HG03064 (cell line): ENCODE measurements around the gene TOMM7.

Experiments
- ATAC-seq: cut with Tn5 transposase; IDR thresholded peaks from one replicate; pipeline ENCODE4 v1.9.1; 2021; ENCODE audit warnings: low read depth; ENCODE audit not compliant: unreplicated experiment

The TOMM7 gene

DNA sequence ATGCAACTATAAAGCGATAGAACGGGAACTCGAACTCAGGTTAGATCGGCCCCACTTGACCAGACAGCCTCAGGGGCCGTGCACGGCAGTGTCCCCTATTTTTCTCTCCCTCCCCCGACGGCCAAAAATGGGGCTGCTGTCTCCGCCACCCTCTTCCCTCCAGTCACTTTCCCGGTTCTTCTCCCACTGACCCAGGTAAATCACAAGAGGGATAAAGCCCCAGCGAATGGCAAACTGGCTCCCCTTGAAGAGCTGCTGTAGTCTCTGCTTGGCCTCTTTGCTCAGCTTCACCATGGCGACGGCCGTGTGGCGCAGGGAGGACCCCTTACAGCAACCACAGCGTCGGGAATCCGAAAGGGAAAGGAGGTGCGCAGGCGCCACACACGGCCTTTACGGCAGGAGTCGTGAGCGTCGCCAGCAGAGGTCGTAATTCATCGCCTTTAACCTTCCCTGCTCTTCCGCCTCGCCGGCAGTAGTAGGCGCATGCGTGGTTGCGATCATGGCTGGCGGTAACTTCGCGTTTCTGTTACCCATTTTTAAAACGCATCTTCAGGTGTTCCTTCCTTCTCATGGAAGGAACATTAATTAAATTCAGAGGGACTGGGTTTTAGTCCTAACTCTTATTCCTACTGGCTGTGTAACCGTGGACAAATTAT lies at the start of gene TOMM7:
Gene TOMM7, minus strand, starts transcription at position 364 of the 656 bp plus-strand sequence. Its CDS starts 70 bp downstream, at position 294.
- peak; percentile 62 for ATAC-seq

- peak; percentile 94 for ATAC-seq
These were observed 49.6 kb upstream of the TOMM7 start for GRCh38 chr7:22872096-22872807.

GRCh38 chr7:22871661-22872060 lies 49.0 kb upstream of the TOMM7 start:
- no peak for ATAC-seq

- no peak for ATAC-seq
These were observed 45.9 kb upstream of the TOMM7 start for GRCh38 chr7:22868509-22868908.

GRCh38 chr7:22867589-22867988 lies 44.9 kb upstream of the TOMM7 start:
- ATAC-seq, result no peak

DNA sequence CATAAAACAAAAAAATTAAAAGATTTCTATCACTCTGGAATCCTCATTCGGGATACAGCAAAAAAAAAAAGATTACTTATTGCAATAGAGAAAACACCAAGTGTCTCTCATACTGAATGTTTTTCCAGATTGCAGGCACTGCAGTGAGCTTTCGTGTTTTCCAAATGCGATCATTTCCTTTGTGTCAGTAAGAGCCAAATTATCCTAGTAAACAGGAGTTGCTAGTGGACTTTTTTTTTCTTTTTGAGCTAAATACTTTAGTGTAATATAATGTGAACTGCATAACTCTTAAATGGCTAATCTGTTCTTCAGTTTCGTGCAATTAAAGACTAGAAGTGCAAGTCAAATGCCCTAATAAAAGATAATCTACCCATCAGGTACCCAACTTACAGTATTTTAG lies 44.4 kb upstream of the TOMM7 start:
- no peak for ATAC-seq

DNA sequence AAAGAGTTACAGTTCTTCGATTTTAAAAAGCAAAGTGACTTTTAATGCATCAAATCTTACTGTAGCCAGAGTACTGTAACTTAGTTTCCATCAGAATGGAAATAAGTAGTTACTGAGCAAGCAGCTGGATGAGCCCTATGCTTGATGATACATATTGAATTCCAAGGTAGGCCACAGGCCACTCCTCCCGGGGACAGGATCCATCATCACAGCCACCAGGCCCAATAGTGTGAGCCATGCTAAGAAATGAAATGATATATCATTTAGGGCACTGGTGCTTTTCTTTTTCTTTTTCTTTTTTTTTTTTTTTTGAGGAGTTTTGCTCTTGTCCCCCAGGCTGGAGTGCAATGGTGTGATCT lies 42.9 kb upstream of the TOMM7 start:
- ATAC-seq, result no peak

GRCh38 chr7:22864855-22865601 lies 42.4 kb upstream of the TOMM7 start:
- ATAC-seq, result no peak

- no peak for ATAC-seq
These were observed 41.7 kb upstream of the TOMM7 start for GRCh38 chr7:22864301-22864700.

GRCh38 chr7:22863156-22863899 lies 40.7 kb upstream of the TOMM7 start:
- ATAC-seq, result no peak

GRCh38 chr7:22861576-22861975 lies 38.9 kb upstream of the TOMM7 start:
- no peak for ATAC-seq

DNA sequence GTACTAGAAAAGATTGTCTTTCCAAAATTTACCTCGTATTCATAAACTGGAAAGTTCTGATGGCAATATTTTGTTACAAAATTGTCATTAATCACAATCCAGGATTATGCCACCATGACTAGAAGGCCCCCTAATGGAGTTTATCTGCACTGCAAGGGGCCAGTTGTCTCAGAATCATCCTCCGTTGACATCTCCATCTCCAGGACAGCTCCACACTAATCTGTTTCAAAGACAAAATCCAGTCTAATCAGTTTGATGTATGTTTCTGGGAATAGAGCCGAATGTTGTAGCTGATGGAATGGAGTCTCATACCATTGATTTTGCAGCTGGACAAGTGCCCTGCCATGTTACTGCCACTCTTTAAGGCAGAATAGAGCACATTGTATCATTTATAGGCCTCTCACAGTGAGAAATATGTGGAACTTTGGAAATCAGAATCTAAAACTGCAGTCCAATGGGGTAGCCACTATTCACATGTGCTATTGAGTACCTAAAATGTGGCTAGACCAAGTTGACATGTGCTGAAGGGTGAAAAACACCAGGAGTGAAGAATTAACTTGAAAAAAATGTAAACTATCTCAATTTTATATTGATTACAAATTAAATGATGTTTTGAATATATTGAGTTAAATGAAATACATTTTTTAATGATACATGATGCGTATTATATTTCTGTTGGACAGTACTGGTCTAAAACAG lies 38.3 kb upstream of the TOMM7 start:
- no peak for ATAC-seq

GRCh38 chr7:22860337-22860736 lies 37.7 kb upstream of the TOMM7 start:
- no peak for ATAC-seq

DNA sequence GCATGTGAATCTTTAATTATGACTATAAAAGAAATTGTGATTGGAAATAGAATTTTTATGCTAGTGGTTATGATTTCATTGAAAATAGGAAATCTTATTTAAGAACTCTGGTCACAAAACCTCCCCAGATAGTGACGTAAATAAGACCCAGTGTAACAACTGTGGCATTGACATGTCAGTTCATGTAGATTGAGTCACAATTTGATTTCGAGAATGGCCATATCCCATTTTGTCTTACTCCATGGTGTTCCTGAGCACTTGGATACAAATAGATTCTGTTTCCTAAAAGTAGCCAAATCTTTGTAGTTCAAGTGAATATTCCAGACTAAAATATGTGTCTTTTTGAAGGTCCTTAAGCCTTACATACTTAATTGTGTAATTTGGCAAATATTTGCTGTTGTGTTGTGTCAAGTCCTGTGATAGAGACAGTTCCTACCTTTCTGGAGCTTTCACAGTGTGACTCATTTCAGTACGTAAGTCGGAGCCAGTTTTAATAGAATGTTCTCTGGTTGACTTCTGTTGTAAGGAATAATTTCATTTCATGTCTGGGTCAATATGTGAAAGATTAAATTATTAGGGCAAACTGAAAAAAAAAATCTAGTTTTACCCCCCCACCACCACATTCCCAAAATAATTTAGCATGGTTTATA lies 37.1 kb upstream of the TOMM7 start:
- ATAC-seq, result no peak

- ATAC-seq, result no peak
These were observed 36.3 kb upstream of the TOMM7 start for GRCh38 chr7:22858640-22859561.

GRCh38 chr7:22858274-22858639 lies 35.6 kb upstream of the TOMM7 start:
- no peak for ATAC-seq

GRCh38 chr7:22856416-22856815 lies 33.8 kb upstream of the TOMM7 start:
- ATAC-seq, result no peak

DNA sequence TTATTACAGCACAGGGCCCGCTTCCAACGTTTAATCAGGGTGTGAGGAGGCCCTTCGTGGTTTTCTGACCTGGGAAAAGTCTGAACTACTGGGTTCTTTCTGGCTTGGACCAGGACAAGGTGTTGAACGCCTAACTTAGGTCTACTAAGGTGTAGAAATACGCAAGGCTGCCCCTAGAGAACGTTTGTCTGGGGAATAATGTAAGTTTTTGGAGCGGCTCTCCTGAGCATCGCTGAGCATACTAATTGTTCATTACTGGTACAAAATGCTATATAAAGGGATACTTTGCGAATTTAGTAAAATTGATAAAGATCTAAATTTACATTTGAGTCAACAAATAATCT lies 32.4 kb upstream of the TOMM7 start:
- ATAC-seq, result no peak
